Activated CD4-positive, alpha-beta T cell treated with anti-CD3 and anti-CD28 coated beads for 48 hours (primary cell): Measurements from ENCODE around the gene EFL1.
"Not testable (repeated sequence)": the region's sequence is repeated elsewhere in the genome, so short reads cannot be mapped to it uniquely, and the experiment has no call there.

Experiments used
- DNase-seq: peaks from one replicate; pipeline ENCODE4 v3.0.0-alpha.2; 2020

EFL1 gene

GRCh38 chr15:82195818-82196217, 66.7 kb downstream of the EFL1 start:
- not testable (repeated sequence) for DNase-seq

DNA sequence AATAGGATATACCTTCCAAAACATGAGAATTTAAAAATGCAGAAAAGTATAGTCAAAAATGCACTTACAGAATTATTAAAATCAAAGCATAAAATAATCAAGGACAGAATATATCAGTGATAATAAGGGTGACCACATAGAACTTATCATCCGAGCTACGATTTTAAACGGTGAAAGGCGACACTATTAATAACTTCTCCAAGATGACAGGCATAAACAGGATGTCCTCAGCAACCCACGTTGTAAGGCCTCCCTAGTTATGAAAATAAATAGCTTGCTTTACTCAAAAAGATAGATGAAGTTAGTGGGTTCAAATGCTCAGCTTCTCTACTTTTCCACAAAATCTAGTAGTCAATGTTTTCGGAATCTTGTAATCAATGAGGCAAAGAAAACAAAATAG, 68.0 kb downstream of the EFL1 start:
- not testable (repeated sequence) for DNase-seq

GRCh38 chr15:82193435-82193834, 69.1 kb downstream of the EFL1 start:
- DNase-seq: not testable (repeated sequence)

GRCh38 chr15:82192394-82192793, 70.1 kb downstream of the EFL1 start:
- DNase-seq: not testable (repeated sequence)

DNA sequence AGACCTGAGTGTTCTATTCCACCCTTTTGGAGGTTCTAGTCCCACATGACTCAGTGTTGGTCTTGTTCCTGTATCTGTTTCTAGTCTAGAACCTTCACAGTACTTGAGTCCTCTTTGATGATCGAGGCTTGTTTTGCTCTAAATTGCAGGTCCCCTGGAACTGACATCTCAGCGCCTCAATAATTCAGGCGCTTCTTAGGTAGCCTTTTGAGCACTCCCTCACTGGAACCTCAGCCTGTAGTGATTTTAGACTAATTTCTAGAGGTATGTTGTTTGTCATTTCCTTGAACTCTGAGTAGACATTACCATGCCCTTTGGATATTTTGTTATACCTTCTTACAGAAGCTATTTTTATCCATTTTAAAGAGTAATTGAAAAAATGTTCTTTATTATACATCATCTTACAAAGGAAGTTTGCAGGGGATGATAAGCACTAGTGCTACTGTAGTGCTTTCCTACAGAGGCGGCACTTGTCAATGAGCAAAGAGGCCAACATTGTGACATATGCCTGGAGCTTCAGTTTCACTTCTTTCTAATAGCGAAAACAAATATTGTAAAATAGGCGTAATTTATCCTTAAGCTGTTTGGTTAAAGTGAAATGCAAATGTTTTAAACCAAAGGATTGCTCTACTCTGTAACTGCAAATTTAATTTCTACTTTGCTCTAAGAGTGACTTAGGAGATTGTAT, 75.7 kb downstream of the EFL1 start:
- no peak for DNase-seq

DNA sequence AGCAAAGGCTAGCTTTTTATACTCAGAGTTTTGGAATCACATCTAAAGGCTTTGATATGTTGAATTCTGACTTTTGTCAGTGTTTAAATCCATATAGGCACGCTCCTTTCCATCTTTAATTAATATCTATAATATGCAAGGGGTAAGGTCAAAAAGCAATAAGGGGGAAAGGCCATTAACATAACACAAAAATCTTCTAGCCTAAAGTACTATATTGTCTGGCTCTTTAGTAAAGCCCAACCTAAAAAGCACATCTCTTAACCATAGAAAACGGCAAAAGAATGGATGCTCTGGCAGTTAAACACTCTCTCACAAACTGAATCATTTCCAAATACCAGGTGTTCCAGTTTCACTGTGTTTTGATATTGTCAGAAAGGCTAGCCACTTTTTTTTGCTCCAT, 76.4 kb downstream of the EFL1 start:
- no peak for DNase-seq

- DNase-seq: no peak
Measured at GRCh38 chr15:82184776-82185175, 77.8 kb downstream of the EFL1 start.

- DNase-seq: no peak
Measured at GRCh38 chr15:82184355-82184754, 78.2 kb downstream of the EFL1 start.

GRCh38 chr15:82183121-82184031, 79.2 kb downstream of the EFL1 start:
- DNase-seq: no peak

- DNase-seq: no peak
Measured at GRCh38 chr15:82181371-82181770, 81.2 kb downstream of the EFL1 start.

GRCh38 chr15:82178061-82178460, 84.5 kb downstream of the EFL1 start:
- no peak for DNase-seq

DNA sequence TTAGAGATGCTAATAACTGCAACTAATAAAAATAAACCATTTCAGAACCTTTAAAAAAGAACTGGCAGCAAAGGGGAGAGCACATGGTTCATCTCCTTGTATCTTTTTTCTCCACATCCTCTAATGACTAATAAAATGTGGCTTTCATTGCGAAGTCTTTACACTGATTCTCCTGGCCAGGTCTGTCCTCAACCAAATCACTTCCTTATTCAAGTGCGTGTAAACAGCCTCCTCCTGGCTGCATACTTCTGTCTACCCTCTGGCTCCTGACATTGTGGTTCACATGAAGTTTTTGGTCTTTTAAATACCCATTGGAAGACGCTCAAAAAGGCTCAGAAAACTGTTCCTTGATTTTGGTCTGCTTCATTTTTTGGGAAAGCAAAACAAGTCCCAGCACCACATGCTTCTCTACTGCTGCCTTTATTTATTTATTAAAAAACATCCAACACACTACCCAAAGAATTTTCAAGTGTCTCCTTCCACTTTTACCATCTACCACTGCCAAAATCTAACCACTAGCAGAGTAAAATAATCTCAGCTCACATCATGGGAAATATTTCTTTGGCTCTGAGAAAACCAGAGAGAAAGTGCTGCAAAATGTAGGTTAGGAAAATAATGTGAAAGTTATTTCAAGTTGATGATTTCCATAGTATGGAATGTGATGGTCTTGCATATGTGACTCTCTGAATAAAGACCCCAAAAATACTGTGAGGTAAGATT, 85.1 kb downstream of the EFL1 start:
- DNase-seq: no peak

DNA sequence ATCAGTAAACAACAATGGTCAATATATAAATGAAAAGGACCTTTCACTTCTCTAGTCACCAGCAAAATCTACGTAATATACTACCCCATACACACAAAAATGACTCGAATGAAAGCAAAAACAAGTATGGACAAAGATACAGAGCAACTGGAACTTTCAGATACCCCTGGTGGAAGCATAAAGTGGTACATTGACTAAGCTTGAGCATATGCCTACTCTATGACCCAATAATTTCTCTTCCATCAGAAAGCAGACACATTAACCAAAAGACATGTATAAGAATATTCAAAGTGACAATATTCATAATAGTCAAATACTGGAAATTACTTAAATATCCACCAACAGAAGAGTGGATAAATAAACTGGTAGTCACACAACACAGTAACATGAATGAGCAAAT, 86.0 kb downstream of the EFL1 start:
- DNase-seq: no peak

- DNase-seq: no peak
Measured at GRCh38 chr15:82174471-82175235, 87.9 kb downstream of the EFL1 start.

- DNase-seq: no peak
Measured at GRCh38 chr15:82173108-82173507, 89.4 kb downstream of the EFL1 start.

- DNase-seq: no peak
Measured at GRCh38 chr15:82172506-82172905, 90.0 kb downstream of the EFL1 start.

DNA sequence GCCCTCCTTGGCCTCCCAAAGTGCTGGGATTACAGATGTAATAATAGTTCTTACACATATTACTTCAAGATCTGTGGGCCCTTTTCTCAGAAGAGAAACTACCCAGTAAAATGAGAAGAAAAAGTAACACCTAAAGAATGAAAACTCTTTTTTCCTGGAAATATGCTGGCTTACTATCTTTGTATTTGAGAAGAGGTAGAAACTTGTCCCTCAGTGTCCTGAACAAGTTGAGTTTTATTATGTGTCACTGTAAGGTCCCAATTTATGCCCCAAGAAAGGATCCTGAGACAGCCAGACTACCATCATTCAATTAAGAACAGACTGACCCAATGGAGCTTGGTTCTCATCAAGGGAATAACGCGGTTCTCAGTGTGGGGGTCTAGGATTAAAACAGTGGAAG, 93.8 kb downstream of the EFL1 start:
- no peak for DNase-seq

GRCh38 chr15:82168296-82168695, 94.2 kb downstream of the EFL1 start:
- DNase-seq: no peak

DNA sequence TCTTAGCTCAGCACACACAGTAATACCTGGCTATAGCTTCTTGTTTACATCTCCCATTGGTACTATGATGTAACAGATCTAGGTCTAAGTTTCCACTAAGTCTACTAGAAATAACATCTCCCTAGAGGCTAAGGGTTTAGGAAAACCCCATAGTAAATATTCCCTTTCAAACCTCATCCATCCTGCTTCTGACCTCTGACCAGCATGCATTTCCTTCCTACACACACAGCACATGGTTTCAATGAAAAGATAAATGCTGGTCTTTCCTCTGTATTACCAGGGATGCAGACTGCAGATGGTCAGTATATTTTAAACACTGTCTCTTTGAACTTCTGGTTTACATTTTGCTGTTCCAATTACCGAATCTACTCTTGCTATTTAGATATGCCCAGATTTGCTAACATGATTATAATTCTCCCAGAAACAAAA, 96.6 kb downstream of the EFL1 start:
- no peak for DNase-seq

DNA sequence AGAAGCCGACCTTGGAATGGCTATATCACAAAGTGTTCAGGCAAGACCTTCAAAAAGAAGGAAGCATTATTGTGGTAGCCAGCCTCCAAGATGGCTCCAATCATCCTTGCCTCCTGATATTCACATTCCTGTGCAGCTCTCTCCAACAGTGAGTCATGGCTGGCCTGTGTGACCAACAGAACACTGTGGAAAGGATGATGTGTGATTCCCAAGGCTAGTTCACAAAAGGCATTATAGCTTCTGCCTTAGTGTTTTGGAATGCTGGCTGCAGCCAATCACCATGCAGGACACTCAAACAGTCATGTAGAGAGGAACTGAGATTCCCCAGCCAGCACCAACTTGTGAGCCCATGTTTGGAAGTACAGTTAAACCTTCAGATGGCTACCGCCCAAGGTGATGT, 102.6 kb downstream of the EFL1 start:
- DNase-seq: no peak

GRCh38 chr15:82158811-82159210, 103.7 kb downstream of the EFL1 start:
- DNase-seq: no peak

GRCh38 chr15:82150645-82151044, 111.9 kb downstream of the EFL1 start:
- no peak for DNase-seq

DNA sequence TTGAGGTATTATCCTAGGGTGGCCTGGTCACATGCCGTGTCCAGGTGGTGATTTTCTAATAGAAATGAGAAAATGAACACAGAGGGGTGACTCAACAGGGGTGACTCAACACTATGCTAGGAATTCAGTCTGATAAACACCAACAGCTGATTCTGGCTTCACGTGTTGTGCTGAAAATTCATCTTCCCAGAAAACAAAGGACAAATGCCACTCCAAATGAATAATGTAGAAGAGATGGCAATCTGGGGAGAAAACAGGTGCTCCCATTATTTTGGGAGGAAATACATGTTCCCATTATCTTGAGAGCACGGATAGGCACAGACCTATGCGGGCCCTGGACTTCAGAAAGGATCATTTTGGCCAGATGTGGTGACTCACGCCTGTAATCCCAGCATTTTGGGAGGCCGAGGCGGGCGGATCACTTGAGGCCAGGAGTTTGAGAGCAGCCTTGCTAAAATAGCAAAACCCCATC, 115.5 kb downstream of the EFL1 start:
- no peak for DNase-seq
